ENCODE data around the gene PRR19. TPM values are rescaled to one million over a fixed set of nuclear protein-coding genes. Genes with fewer than 3 reads are reported as not detected.

Gene PRR19
- polyA plus RNA-seq, 3 donors: 0.35 to 0.51 (median 0.38) TPM

DNA sequence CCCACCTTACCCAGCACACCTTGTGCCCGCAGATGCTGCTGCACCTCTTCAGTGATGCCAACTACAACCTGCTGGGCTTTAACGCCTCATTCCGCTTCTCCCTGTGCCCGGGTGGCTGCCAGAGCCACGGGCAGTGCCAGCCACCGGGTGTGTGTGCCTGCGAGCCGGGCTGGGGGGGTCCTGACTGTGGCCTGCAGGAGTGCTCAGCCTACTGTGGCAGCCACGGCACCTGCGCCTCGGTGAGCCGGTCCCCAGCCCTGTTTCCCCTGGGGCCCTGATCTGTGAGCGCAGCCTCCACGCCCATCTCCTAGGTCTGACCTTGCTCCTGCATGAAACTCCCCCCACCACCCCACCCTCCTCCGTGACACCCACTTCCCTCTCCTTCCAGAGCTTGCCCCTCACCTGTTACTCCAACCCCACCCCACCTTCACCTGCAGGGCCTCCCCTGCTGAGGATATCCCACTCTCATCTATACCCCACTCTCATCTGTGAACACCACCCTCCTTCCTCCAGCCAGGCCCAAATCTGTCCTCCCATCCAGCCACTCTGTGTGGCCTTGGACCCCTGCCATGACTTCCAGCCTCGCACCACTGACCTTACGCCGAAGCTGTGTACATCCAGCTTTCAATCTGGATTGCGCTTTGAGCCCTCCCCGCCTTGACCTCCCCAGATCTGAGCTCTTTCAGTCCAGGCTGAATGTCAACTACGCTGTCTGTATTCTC is 32.2 kb downstream of the PRR19 start:
- no peaks in the 10 kb centered on the region for H3K27me3 ChIP-seq (ENCODE audit: control insufficient read depth in 2 of 2, insufficient read depth in 2 of 2, low read length in 2 of 2)
- H3K4me2 ChIP-seq (replicated peaks; ENCODE audit: extremely low read depth, low read length, poor library complexity, severe bottlenecking): no peak overlapping the region
- H3K4me1 ChIP-seq (ENCODE audit: control insufficient read depth in 1 of 2, insufficient read depth in 2 of 2, low read length in 2 of 2): peaks cover 0 to 5% of the 10 kb centered on the region in 2 donors
- H3K4me3 Mint-ChIP-seq: no peak overlapping the region
- H4K20me1 ChIP-seq (ENCODE audit: insufficient read depth, low read length): no peaks in the 10 kb centered on the region
- H3K27ac ChIP-seq (ENCODE audit: low read depth in 1 of 2, low read length in 2 of 2): no peak overlapping the region
- TF ChIP-seq, protein P1, sequence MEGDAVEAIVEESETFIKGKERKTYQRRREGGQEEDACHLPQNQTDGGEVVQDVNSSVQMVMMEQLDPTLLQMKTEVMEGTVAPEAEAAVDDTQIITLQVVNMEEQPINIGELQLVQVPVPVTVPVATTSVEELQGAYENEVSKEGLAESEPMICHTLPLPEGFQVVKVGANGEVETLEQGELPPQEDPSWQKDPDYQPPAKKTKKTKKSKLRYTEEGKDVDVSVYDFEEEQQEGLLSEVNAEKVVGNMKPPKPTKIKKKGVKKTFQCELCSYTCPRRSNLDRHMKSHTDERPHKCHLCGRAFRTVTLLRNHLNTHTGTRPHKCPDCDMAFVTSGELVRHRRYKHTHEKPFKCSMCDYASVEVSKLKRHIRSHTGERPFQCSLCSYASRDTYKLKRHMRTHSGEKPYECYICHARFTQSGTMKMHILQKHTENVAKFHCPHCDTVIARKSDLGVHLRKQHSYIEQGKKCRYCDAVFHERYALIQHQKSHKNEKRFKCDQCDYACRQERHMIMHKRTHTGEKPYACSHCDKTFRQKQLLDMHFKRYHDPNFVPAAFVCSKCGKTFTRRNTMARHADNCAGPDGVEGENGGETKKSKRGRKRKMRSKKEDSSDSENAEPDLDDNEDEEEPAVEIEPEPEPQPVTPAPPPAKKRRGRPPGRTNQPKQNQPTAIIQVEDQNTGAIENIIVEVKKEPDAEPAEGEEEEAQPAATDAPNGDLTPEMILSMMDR (IDR thresholded peaks at IDR 0.05): no peak
- no peak overlapping the region for H3K27ac Mint-ChIP-seq
- H3K36me3 Mint-ChIP-seq: peaks cover 0 to 2% of the 10 kb centered on the region in 2 donors
- H3K36me3 ChIP-seq (replicated peaks in 1 of 2; ENCODE audit: control insufficient read depth in 1 of 2, insufficient read depth in 2 of 2, low read length in 2 of 2): peaks cover 5 to 9% of the 10 kb centered on the region in 2 donors
- no peaks in the 10 kb centered on the region for H3K9me3 ChIP-seq (replicated peaks in 1 of 2; ENCODE audit: control insufficient read depth in 1 of 2, insufficient read depth in 1 of 2, low read length in 2 of 2)
- H3K9me3 Mint-ChIP-seq: no peaks in the 10 kb centered on the region
- no peak overlapping the region for H2AFZ ChIP-seq (ENCODE audit: insufficient read depth, low read depth, low read length, poor library complexity, severe bottlenecking)
- DNase-seq: no peak
- 96% methylated on average over 21 of the region's 21 CpGs for WGBS (ENCODE audit: insufficient coverage)
- H3K27me3 Mint-ChIP-seq (ENCODE audit: low read depth in 3 of 3): peaks cover 0 to 4% (median 0%) of the 10 kb centered on the region in 3 donors
- no peaks in the 10 kb centered on the region for H3K79me2 ChIP-seq (ENCODE audit: insufficient read depth, low read length)
- intact Hi-C loops (cut with micrococcal nuclease): no loop called here
- no peak overlapping the region for H3K4me3 ChIP-seq (replicated peaks in 1 of 3; ENCODE audit: low read depth in 2 of 3, low read length in 3 of 3)
- H3K9ac ChIP-seq (ENCODE audit: insufficient read depth, low read length, poor library complexity, severe bottlenecking): no peak overlapping the region
- peaks cover 7% of the 10 kb centered on the region for H3K4me1 Mint-ChIP-seq

DNA sequence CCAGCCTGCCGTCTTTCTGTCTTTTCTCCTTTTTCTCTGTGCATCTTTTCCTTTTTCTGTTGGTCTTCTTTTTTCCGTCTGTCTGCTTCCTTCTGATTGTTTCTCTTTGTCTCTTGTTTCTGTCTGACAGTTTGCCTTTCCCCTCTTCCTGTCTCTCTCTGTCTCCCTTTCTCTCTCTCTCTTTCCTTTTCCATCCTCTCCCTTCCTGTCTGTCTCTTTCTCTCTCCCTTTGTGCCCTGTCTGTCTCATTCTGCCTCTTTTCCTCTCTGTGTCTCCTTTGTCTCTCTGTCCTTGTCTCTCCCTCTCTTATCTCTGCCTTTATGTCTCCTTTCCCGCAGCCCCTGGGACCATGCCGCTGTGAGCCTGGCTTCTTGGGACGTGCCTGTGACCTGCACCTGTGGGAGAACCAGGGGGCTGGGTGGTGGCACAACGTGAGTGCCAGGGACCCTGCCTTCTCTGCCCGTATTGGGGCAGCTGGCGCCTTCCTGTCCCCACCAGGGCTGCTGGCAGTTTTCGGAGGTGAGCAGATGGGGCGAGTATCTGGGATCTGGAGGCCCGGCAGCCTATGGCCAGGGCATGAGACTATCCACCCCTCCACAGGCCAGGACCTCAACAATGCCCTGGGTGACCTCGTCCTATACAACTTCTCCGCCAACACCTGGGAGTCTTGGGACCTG is 32.9 kb downstream of the PRR19 start:
- peaks cover 0 to 2% of the 10 kb centered on the region in 2 donors for H3K36me3 Mint-ChIP-seq
- peaks cover 0 to 5% of the 10 kb centered on the region in 2 donors for H3K4me1 ChIP-seq (ENCODE audit: control insufficient read depth in 1 of 2, insufficient read depth in 2 of 2, low read length in 2 of 2)

More for the DNA sequence above, 32.9 kb downstream of the PRR19 start:
- TF ChIP-seq, protein P1 (IDR thresholded peaks at IDR 0.05): no peak
- no peak overlapping the region for H3K4me2 ChIP-seq (replicated peaks; ENCODE audit: extremely low read depth, low read length, poor library complexity, severe bottlenecking)
- no peak overlapping the region for H3K27ac ChIP-seq (ENCODE audit: low read depth in 1 of 2, low read length in 2 of 2)
- no peak overlapping the region for H3K9ac ChIP-seq (ENCODE audit: insufficient read depth, low read length, poor library complexity, severe bottlenecking)
- H3K79me2 ChIP-seq (ENCODE audit: insufficient read depth, low read length): no peaks in the 10 kb centered on the region
- Mint-ChIP-seq H3K4me1 (peaks cover 6% of the 10 kb centered on the region), H3K4me3 (no peak overlapping the region), H3K27me3 (ENCODE audit: low read depth in 3 of 3) (peaks cover 0 to 4% (median 0%) of the 10 kb centered on the region in 3 donors), H3K27ac (no peak overlapping the region), H3K9me3 (no peaks in the 10 kb centered on the region)
- peaks cover 5 to 9% of the 10 kb centered on the region in 2 donors for H3K36me3 ChIP-seq (replicated peaks in 1 of 2; ENCODE audit: control insufficient read depth in 1 of 2, insufficient read depth in 2 of 2, low read length in 2 of 2)
- 95% methylated on average over 13 of the region's 13 CpGs for WGBS (ENCODE audit: insufficient coverage)
- H3K4me3 ChIP-seq (replicated peaks in 1 of 3; ENCODE audit: low read depth in 2 of 3, low read length in 3 of 3): no peak overlapping the region
- no peaks in the 10 kb centered on the region for H3K27me3 ChIP-seq (ENCODE audit: control insufficient read depth in 2 of 2, insufficient read depth in 2 of 2, low read length in 2 of 2)
- H3K9me3 ChIP-seq (replicated peaks in 1 of 2; ENCODE audit: control insufficient read depth in 1 of 2, insufficient read depth in 1 of 2, low read length in 2 of 2): no peaks in the 10 kb centered on the region
- H4K20me1 ChIP-seq (ENCODE audit: insufficient read depth, low read length): no peaks in the 10 kb centered on the region
- intact Hi-C loops (cut with micrococcal nuclease): no loop called here
- DNase-seq: no peak
- no peak overlapping the region for H2AFZ ChIP-seq (ENCODE audit: insufficient read depth, low read depth, low read length, poor library complexity, severe bottlenecking)
